HG03103 (cell line): Measurements from ENCODE around the gene PLEKHM1.

Experiments used
- ATAC-seq: cut with Tn5 transposase; IDR thresholded peaks from one replicate; pipeline ENCODE4 v1.9.1; 2021; ENCODE audit warnings: low read depth; ENCODE audit not compliant: unreplicated experiment

The PLEKHM1 gene

GRCh38 chr17:45429339-45430005, 61.0 kb downstream of the PLEKHM1 start:
- ATAC-seq: no peak

DNA sequence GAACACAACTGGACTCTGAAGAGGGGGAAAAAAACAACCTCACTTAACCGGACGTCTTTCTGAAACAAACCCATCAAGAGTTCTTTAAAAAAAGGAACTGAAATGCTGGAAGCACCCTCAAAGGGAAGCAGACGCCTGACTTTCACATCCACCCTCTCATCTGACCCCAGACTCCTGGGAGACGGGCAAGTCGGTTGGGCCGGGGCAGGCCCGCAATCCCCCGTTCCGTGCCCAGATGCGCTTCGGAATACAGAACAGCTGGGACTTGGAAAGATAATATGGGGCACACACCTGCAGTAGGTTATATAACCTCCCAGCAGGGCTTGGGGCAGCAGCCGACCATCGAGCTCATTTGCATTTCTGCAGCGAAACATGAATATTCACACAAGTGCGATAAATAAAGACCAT, 61.6 kb downstream of the PLEKHM1 start:
- ATAC-seq: no peak

- no peak for ATAC-seq
Measured at GRCh38 chr17:45428050-45428617, 62.4 kb downstream of the PLEKHM1 start.

DNA sequence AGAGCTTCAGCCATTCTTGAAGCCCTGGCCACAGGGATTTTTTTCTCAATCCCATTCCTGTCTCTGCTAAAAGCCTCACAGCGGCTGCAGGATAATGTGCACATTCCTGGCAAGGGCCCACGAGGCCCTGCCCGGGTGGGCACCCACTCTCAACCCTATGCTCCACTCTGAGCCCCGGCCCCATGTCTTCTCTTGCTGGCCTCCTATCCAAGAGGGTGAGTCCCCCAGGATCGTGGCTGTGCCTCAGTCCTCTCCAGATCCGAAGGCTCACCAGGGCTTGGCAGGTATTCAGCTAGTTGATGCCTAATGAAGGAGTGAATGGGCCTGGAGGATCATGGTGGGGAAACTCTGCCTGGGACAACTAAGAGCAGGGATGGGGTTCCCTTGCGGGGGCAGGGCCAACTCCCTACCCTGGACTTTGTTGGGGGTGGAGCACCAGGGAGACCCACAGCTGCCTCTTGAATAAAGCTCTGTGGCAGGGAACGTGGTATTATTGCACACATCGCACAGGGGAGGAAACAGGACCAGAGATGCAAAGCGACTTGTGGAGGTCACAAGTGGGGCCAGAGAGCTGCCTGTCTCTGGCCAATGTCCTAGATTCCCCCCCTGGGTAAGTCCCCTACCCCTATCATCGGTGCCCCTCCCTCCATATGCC, 63.2 kb downstream of the PLEKHM1 start:
- ATAC-seq: no peak

DNA sequence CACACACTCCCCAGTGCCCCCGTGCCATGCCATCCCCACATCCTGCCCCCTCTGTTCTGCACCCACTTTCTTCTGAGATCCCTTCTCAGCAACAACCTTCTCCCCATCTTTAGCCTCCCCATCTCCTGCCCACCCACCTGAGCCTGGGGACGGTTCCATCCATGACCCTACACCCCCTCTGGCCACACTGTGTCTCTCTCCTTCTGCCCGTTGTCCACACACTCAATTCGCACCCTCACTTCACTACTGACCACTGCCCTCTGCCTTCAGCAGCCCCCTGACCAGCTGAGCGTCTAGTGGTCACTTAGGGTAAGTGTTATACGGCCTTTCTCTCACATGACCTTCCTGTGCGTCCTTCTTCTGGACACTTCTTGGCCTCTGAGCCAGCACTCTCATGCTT, 64.0 kb downstream of the PLEKHM1 start:
- ATAC-seq: no peak

DNA sequence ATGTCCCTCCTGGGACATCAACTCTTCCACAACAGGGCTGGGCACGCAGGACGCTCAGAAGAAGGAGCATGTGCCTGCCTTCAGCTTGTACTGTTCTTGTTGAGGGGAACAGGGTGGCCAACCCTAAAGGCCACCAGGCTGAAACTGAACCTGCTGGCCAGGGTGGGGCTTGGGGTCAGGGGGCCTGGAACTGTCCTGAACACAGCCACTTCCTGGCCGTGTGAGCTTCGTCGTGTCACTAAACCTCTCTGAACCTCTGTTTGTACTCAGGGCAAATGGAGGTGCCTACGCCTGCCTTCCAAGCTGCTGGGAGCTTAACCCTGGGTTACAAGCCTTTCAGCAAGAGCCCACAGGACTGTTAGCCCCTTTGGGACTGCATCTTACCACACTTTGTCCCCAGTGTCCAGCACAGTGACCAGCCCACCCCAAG, 64.5 kb downstream of the PLEKHM1 start:
- ATAC-seq: no peak

DNA sequence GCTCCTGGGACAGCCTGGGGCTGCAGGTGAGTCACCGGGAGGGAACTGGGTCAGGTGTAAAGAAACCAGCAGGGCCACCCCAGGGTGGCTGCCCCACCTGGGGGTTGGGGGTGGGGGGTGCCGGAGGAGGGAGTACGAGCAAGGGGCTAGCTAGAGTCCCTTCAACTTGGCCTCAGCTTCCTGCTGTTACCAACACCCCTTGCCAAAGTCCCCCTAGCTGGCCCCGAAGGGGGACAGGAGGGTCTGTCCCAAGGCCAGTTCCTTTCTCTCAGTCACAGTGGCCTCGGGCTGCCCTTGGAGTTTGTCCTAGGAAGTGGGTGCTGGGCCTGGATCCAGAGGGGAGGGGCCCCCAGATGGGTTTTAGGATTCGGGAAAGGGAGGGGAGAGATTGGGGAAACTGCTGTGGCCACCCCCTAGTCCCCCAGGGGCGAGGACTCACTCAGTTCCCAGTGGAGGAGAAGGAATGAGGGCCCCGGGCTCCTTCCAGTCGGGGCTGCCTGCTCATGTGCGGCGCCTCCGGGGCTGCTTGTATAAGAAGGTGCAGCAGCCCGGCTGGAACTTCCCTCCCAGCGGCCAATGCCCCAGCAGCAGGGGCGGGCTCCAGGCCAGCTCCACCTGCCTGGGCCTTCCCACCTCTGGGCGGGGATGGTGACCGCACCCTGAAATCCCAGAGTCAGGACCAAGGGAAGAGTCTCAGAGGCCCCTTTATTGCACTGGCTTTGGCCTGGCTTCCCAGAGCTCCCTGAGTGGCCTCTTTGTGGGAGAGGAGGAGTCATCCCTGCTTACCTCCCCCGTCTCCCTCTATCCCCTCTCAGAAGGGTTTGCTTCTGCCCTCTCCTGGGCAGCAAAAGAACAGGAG, 65.2 kb downstream of the PLEKHM1 start:
- ATAC-seq: no peak

GRCh38 chr17:45424769-45425124, 65.8 kb downstream of the PLEKHM1 start:
- ATAC-seq: no peak

DNA sequence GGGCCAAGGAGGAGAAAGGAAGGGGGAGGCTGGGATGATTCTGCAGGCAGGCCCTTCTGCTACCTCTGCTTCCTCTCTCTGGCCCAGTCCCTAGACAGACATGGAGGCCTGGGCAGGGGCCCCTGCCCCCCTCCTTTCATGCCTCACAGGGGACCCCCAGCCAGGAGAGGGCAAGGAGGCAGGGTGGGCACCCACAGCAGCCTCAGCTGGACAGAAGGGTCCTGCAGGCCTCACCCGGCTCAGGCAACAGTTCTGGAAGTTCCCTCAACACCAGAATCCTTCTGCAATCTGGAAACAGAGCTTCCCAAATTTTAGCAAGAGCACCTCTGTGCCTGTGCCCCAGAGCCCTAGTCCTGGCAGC, 66.6 kb downstream of the PLEKHM1 start:
- no peak for ATAC-seq

DNA sequence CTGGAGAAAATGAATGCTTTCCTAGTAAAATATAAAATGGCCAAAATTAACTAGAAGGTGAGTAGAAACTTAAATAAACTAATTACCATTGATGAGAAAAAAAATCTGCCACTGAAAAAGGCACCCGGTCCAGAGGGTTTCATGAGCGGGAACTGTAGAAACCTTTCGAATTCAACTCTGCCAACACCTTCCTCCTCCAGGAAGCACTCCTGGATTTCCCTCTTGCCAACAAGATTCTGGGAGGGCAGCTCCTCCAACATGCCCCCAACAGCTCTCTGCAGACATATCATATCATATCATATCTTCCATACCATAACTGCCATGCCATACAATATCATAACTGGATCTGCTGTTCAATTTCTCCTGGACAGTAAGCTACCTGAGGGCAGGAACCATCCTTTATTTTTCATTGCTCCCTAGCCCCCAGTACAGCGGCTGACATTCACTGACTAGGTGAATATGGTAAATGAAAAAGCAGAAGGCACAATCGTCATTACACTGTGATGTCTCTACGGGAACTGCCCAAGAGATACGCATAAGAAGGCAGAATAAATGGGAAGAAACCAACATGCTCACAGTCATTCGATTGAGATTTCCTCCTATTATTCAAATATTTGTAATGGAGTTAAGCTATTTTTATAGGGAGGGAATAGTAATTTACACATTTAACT, 67.1 kb downstream of the PLEKHM1 start:
- no peak for ATAC-seq

DNA sequence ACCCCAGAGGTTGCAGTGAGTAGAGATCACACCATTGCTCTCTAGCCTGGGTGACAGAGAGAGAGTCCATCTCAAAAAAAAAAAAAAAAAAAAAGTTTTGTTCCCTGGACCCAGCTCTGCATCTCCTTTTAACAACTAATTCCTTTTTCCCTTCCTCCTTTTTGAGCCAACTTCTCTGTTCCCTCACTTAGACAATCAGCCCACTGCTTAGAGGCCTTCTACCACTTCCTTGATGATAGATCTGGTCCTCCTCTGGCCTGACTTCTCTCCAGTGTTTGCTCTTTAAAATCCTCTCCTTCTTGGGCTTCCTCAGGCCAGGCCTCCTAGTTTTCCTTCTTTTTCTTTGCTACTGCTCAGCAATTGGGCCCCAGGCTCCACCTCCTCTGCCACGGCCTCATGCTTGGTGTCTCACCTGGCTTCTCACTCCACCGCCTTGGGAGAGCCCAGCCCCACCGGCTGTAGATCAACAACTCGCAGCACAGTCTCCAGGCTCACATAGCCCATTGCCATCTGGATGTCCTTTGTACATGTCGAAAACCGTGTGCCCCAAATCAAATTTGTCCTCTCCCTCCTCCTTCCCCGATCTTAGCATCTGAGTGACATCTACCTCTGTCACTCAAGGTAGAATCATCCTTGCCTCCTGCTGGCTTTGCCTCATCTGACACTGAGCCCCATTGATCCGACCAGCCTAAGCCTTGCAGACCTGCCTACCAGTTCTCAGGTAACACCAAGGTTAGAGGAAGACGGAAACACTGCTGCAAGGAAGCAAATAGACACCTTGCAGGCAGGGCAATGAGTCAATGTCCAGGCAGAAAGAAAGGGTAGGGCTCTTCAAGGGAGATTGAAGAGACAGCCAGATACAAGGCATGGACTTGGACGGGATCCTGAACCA, 75.3 kb downstream of the PLEKHM1 start:
- no peak for ATAC-seq

- ATAC-seq: no peak
Measured at GRCh38 chr17:45413498-45413923, 77.0 kb downstream of the PLEKHM1 start.

- ATAC-seq: no peak
Measured at GRCh38 chr17:45411348-45412105, 79.0 kb downstream of the PLEKHM1 start.

GRCh38 chr17:45410144-45411091, 80.1 kb downstream of the PLEKHM1 start:
- no peak for ATAC-seq

GRCh38 chr17:45409659-45410076, 80.9 kb downstream of the PLEKHM1 start:
- no peak for ATAC-seq

- ATAC-seq: no peak
Measured at GRCh38 chr17:45408611-45409421, 81.7 kb downstream of the PLEKHM1 start.

GRCh38 chr17:45406107-45406506, 84.4 kb downstream of the PLEKHM1 start:
- ATAC-seq: no peak
